HG03460 (cell line): ENCODE data around the gene CNTNAP1.
A peak's percentile ranks its signal among the peaks of the same experiment; 100 is the strongest.

Experiments used
- ATAC-seq: cut with Tn5 transposase; IDR thresholded peaks from one replicate; pipeline ENCODE4 v1.9.1; 2021; ENCODE audit not compliant: unreplicated experiment

Gene CNTNAP1

DNA sequence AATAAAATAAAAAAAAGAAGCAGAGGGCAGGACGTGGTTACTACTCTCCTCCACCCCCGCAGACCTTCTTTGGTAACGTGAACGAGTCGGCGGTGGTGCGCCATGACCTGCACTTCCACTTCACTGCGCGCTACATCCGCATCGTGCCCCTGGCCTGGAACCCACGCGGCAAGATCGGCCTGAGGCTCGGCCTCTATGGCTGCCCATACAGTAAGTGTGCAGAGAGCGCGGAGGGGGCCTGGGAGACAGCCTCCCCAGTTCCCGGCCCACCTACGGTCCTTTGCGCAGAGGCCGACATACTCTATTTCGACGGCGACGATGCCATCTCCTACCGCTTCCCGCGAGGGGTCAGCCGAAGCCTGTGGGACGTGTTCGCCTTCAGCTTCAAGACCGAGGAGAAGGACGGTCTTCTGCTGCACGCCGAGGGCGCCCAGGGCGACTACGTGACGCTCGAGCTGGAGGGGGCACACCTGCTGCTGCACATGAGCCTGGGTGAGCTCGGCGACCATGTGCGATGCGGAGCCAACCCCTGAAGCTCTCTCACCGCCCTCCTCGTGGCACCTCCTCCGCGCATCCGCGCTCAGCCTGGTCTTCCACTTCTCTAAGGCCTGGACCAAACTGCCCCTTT is 2.7 kb downstream of the CNTNAP1 start:
- ATAC-seq, result no peak

DNA sequence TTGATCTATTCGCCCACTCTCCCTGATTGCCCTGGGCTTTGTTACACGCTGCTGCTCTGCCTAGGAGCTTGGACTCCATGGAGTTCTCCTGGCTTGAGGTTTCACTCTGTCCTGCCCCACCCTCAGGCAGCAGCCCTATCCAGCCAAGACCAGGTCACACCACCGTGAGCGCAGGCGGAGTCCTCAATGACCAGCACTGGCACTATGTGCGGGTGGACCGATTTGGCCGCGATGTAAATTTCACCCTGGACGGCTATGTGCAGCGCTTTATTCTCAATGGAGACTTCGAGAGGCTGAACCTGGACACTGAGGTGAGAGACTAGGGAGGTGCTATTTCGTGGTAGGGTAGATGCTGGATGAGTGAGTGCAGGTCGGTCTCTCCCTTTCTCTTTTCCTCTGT is 3.5 kb downstream of the CNTNAP1 start:
- no peak for ATAC-seq

DNA sequence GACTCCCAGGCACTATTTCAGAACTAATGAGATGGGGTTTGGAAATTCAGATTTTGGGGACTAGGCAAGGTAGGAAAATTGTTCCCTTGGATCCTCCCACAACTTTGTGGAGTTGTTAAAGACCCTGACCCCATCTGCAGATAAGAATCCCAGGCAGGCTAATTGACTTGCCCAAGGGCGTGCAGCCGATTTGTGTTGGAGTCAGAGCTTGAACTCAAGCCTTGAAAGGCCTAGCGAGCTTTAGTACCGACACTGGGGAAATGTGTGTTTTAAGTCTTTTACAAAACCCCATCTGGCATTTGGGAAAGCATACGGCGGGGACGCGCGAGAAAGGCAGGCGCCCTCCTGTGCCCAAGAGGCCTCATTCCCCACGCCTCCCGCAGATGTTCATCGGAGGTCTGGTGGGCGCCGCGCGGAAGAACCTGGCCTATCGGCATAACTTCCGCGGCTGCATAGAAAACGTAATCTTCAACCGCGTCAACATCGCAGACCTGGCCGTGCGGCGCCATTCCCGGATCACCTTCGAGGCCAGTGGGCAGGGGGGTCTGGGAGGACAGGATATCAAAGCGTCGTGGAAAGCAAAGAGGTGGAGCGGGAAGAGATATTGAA is 4.3 kb downstream of the CNTNAP1 start:
- ATAC-seq, result no peak

DNA sequence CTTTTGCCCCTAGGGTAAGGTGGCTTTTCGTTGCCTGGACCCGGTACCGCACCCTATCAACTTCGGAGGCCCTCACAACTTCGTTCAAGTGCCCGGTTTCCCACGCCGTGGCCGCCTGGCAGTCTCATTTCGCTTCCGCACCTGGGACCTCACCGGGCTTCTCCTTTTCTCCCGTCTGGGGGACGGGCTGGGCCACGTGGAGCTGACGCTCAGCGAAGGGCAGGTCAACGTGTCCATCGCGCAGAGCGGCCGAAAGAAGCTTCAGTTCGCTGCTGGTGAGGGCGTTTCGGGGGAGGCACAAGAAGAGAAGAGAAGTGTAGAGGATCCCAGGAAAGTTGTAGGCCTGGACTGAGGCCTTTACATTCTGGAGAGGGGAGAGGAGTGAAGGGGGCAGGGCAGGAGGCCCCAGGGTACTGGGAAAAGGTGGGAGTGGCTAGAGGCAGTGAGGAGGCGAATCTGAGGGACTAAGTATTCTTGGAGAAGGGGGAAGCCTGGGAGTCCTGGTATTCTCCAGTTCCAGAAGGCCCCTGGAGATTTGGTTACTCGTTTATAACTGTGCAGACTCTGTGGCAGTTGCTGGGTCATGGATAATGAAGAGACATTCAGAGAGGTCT is 5.5 kb downstream of the CNTNAP1 start:
- ATAC-seq, result no peak

DNA sequence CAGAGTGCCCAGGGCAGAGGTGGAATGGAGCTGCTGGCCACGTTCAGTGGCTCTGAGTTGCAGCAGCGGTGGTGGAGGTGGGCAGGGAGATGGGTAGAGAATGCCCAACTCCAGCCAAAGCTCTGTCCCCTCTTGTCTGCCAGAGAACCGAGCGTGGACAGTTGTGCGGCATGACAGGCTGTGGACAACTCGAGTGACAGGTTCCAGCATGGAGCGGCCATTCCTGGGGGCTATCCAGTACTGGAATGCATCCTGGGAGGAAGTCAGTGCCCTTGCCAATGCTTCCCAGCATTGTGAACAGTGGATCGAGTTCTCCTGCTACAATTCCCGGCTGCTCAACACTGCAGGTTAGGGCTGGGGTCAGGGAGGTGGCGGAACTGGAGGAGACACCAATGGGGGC is 8.3 kb downstream of the CNTNAP1 start:
- no peak for ATAC-seq

DNA sequence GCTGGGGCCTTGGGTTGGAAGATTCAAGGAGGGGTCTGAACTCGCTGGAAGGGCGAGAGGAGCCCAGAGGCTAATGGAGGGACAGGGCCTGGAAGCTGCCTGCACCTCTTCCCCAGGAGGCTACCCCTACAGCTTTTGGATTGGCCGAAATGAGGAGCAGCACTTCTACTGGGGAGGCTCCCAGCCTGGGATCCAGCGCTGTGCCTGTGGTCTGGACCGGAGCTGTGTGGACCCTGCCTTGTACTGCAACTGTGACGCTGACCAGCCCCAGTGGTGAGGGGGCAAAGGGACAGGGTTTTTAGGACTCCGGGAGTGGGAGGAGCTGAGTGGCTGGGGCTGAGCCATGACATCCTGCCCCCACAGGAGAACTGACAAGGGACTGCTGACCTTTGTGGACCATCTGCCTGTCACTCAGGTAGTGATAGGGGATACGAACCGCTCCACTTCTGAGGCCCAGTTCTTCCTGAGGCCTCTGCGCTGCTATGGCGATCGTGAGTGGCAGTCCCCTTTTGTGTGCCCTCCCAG is 8.8 kb downstream of the CNTNAP1 start:
- no peak for ATAC-seq

DNA sequence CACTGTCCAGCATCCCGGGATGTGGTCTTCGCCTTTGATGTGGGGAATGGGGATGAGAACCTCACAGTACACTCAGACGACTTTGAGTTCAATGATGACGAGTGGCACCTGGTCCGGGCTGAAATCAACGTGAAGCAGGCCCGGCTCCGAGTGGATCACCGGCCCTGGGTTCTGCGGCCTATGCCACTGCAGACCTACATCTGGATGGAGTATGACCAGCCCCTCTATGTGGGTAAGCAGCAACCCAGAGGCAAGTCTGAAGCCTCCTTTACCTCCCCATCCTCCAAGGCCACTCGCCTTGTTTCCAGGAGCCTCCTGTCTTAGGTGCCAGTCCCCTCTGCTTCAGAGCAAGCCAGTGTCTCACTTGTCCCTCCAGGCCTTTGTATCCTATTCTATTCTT is 10.2 kb downstream of the CNTNAP1 start:
- ATAC-seq, result no peak

DNA sequence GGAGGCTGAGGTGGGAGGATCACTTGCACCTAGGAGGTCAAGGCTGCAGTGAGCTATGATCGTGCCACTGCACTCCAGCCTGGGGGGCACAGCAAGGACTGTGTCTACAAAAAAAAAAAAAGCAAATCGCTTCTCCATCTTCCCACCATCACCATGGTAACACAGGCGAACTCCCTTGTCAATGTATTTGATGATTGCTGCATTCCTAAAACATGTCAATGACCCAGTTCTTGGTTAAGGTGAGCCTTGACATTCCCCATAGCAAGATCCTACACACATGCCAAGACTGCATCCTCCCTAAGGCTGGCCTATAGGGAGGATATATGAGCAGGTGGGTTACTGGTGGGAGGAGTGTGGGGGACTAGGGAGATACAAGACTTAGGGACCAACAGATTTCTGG is 12.2 kb downstream of the CNTNAP1 start:
- no peak for ATAC-seq

DNA sequence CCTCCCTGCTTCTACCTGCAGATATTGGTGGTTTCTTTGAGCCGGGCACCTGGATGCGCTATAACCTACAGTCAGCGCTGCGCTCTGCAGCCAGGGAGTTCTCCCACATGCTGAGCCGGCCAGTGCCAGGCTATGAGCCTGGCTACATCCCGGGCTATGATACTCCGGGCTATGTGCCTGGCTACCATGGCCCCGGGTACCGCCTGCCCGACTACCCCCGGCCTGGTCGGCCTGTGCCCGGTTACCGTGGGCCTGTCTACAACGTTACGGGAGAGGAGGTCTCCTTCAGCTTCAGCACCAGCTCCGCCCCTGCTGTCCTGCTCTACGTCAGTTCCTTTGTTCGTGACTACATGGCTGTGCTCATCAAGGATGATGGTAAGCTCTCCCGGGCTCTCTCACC is 13.2 kb downstream of the CNTNAP1 start:
- ATAC-seq, result no peak

DNA sequence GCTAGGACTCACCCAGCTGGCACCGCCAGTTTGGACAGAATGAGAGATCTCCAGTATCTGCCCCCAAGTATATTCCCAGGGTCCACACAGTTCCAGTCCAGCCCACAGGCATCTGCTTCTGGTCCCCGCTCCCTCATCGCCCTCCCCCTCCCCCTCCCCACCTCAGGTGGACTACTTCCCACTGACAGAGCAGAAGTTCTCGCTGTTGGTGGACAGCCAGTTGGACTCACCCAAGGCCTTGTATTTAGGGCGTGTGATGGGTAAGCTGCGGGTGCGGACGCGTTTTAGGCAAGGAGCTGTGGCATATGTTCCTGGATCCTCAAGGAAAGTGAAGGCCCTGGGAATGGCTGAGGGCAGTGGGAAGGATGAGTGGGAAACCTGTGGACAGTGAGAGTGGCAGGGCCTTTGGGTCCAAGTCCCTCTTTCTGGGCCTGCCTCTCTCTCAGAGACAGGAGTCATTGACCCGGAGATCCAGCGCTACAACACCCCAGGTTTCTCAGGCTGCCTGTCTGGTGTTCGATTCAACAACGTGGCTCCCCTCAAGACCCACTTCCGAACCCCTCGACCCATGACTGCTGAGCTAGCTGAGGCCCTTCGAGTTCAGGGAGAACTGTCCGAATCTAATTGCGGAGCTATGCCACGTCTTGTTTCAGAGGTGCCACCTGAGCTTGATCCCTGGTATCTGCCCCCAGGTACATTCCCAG is 14.9 kb downstream of the CNTNAP1 start:
- ATAC-seq, result no peak

DNA sequence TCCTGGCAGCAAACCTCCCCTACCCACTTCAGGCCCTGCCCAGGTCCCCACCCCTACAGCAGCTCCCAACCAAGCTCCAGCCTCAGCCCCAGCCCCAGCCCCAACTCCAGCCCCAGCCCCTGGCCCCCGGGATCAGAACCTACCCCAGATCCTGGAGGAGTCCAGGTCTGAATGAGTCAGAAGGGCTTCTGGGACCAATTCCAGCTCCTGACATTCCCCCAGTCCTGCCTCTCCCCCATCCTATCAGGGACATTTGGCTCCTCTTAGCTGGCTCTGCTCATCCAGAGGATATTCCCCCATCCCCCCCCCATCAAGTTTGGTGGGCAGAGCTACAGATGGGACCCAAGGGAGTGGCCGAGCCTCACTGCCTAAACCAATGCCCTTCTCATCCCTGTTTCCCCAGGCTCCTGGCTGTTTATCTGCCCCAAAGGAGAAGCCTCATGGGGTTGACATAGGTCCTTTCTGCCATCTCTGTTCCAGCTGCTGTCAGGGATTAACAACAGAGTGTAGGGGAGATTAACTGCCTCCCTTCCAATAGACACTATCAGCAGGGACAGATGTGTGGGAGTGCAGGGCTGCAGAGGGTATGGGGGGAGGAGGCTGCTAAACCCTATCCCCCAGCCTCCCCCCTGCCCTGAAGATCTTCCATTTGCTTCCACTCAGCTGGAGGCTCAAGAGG is 16.5 kb downstream of the CNTNAP1 start:
- no peak for ATAC-seq

DNA sequence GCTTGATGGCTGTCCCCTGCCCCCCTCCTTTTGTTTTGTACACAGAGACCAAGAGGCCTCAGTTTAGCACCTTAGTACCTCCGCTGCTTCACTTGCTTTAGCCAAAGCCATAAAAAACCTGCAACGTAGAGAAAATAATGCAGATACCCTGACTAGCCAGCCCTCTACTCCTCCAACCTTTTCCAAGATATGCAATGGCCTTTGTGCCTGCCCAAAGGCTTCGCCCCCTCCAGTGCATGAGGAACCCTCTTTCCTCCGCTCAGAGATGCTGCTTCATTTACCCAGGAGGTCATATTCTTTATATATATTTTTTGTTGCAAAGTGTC is 17.0 kb downstream of the CNTNAP1 start:
- ATAC-seq, result no peak

DNA sequence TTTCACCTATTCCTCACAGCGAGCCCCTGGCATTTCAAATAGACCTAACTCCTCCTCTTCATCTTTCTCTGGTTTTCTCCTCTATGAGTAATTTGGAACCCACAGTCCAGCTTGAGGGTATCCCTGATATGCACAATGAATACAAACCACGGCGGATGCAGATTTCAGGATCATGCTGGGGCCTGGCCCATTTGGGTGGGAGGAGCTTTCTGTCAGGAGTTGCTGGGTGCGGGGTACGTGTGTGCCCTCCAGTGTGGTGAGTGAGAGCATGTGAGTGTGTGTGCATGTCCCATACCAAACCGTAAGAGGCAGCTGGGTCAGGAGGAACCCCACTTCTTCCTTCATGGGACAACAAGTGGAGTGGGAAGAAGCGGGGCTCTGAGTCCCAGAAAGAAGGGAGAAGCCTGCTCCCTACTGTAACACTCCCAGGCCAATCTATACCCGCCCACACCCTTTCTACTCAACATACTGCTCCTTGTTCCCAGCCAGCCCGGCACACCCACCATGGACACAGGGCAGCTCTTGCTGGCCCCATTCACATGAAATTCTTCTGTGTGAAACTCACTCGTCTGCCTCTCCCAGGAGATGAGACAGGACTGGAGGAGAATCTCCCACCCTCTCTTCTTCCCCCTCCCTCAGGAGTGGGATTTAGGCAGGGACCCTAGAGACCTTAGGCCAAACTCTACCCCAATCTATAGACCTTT is 18.4 kb downstream of the CNTNAP1 start:
- no peak for ATAC-seq

DNA sequence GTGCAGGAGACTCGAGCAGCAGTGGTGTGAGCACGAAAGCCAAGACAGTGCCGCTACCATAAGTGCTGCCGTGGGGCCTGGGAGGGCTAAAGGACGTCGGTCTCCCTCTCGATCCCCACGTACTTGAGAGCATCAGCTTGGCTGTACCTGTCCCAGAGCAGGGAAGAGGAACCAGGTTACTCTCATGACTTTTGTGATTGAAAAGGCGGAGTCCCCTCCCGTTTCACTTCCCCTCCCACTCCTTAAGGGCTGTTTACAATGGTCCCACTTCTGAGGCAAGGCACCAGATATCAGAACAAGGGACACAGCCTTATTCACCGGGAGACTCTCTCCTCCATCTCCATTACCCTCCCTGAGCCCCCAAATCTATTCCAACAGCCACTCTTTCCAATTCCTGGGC is 20.1 kb downstream of the CNTNAP1 start:
- no peak for ATAC-seq

DNA sequence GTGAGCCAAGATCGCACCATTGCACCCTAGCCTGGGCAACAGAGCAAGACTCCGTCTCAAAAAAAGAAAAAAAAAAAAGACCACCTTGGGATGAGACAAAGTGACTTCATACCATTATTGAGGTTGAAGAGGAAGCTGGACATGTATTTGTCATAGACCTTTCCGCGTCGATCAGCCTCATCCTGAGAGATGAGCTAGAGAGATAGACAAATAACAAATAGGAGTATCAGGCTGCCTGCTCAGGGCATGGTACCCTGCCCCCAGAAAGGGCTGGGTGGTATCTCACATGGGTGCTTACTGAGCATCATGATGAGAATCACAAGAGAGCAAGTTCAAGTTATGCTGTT is 22.1 kb downstream of the CNTNAP1 start:
- no peak for ATAC-seq

DNA sequence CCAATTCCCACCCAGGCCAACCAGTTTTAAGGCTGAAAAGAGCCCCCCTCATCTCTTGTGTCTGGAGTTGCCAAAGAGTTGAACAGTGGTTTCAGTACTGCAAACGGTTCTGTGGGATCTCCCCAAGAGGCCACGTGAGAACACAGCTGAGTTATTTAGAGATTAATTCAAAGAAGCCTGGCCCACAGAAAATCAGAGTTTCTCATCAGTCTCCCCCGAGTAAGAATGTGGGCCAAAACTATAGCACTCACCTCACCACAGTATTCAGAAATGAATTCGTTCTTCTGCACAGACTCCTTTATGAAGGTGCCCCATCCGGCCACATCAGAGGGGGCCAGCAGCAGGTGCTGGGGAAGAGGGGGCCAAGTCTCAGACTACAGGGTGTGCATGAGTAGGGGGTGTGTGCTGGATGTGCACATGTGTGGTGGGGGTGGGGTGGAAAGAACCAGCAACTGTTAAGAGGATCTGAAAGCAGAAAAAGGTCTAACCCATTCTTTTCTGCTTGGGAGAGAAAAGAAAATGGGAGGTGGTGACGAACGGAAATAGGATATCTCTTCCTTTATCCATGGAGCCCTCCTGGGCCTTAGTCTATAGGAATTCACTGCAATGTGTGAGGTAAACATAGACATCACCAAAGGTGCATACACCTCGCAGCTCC is 22.6 kb downstream of the CNTNAP1 start:
- ATAC-seq, result peak; percentile 67

DNA sequence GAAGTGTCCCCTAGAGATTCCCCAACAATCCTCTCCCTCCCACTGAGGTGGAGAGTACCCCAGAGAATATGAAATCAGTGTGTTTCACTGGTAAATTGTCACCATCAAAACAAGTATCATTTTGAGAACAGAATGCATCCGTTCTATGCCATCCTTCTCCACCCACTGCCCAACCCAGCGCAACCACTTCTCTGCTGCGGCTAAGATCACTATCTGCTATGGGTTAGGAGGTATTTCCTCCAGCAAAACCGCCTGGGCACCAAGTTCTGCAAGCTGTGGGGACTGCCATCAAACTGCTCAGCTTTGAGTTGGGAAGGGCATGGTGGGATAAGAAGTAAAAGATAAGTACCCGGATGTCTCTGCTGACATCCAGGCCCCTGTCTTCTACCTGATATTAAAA is 24.4 kb downstream of the CNTNAP1 start:
- ATAC-seq, result no peak

DNA sequence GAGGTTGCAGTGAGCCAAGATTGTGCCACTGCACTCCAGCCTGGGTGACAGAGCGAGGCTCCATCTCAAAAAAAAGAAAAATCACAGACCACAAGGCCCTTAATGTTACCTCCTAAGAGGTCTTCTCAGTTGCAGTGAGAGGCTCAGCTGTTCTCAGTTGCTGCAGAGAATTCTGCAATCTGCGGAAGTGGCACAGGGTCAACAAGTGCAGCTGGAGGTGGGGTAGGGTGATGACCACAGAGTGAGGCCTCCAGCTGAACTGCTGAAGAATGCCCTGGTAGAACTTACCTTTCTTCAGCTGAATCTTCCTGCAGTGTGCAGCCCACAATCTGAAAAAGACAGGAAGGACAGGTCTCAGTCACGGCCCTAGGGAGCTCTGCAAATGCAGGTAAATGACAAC is 26.3 kb downstream of the CNTNAP1 start:
- no peak for ATAC-seq

DNA sequence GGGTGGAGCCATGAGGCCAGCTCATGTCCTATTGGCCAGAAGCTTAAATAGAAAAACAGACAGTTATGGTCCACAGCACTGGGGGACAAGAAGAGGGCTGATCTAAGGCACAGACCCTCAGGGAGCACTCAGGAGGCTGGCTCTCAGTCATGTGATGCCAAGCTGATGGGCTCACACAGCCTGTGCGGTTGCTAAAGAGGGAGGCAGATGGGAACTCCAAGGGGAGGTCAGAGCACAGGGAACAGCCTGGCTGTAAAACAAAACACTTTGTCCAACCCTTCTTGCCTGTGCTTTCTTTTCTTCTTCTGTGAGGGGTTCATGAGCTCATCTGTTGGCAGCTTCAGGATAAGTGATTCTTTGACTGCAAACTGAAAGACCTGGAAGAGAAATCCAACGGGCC is 27.2 kb downstream of the CNTNAP1 start:
- no peak for ATAC-seq

DNA sequence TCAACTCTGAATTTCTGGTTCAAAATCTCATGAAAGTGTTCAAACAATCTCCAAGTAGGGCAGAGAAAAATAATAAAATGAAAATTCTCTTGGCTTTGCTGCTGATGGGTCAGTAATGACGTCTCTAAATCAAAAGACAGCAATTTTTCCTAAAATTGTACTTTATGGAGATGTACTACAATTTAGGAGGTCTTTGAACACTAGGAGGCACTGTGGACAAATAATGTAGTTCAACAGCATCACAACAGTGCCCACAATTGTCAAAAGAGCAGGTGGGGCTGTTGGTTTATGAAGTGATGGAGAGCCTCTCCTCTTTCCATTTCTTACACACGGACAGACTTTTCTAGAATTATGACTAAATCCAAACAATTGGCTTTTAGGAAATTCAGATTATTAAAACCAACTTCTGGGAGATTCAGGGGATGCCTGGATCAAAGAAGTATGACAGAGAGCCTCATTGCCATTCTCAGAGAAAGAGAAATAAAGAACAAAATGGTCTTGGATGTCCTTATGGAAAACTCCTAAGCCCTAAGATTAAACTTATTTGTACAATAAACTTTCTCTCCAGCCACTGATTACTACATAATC is 38.8 kb downstream of the CNTNAP1 start:
- no peak for ATAC-seq
